ENCODE measurements around the gene DNAH8.
A peak's percentile ranks its signal among the peaks of the same experiment; 100 is the strongest.

Gene DNAH8

GRCh38 chr6:38738261-38738660 is 23.1 kb downstream of the DNAH8 start:
- no peak for TF ChIP-seq CTCF (IDR thresholded peaks at IDR 0.05; ENCODE audit: unreplicated experiment in 3 of 3)
- Mint-ChIP-seq H3K27me3 (ENCODE audit: low read depth) (peaks cover 4% of the 10 kb centered on the region), H3K4me3 (no peak overlapping the region), H3K4me1 (peaks cover 9% of the 10 kb centered on the region), H3K27ac (no peak overlapping the region), H3K9me3 (peaks cover 8% of the 10 kb centered on the region), H3K36me3 (ENCODE audit: low read depth) (no peaks in the 10 kb centered on the region)

- peak; percentile 26 to 46 (median 43) for TF ChIP-seq CTCF (IDR thresholded peaks at IDR 0.05; ENCODE audit: unreplicated experiment in 3 of 3)
- Mint-ChIP-seq H3K4me1 (peaks cover 9% of the 10 kb centered on the region), H3K27ac (no peak overlapping the region), H3K27me3 (ENCODE audit: low read depth) (peaks cover 4% of the 10 kb centered on the region), H3K36me3 (ENCODE audit: low read depth) (no peaks in the 10 kb centered on the region), H3K9me3 (peaks cover 6% of the 10 kb centered on the region), H3K4me3 (no peak overlapping the region)
Measured at GRCh38 chr6:38739532-38739931, 24.4 kb downstream of the DNAH8 start.

- H3K9me3 Mint-ChIP-seq = no peaks in the 10 kb centered on the region
- no peak overlapping the region for H3K4me3 Mint-ChIP-seq
- H3K4me1 Mint-ChIP-seq = no peaks in the 10 kb centered on the region
- no peak overlapping the region for H3K27ac Mint-ChIP-seq
- no peak for TF ChIP-seq CTCF (IDR thresholded peaks at IDR 0.05; ENCODE audit: unreplicated experiment in 3 of 3)
- H3K36me3 Mint-ChIP-seq (ENCODE audit: low read depth) = no peaks in the 10 kb centered on the region
- no peaks in the 10 kb centered on the region for H3K27me3 Mint-ChIP-seq (ENCODE audit: low read depth)
Measured at GRCh38 chr6:38749473-38749872, 34.4 kb downstream of the DNAH8 start.

GRCh38 chr6:38750968-38751615 is 36.0 kb downstream of the DNAH8 start:
- Mint-ChIP-seq H3K27ac (no peak overlapping the region), H3K27me3 (ENCODE audit: low read depth) (no peaks in the 10 kb centered on the region), H3K36me3 (ENCODE audit: low read depth) (no peaks in the 10 kb centered on the region), H3K4me3 (no peak overlapping the region), H3K9me3 (no peaks in the 10 kb centered on the region), H3K4me1 (no peaks in the 10 kb centered on the region)
- TF ChIP-seq CTCF (IDR thresholded peaks at IDR 0.05; ENCODE audit: unreplicated experiment in 3 of 3) = no peak

GRCh38 chr6:38753707-38754106 is 38.6 kb downstream of the DNAH8 start:
- Mint-ChIP-seq H3K4me3 (no peak overlapping the region), H3K36me3 (ENCODE audit: low read depth) (no peaks in the 10 kb centered on the region), H3K4me1 (no peaks in the 10 kb centered on the region), H3K27me3 (ENCODE audit: low read depth) (no peaks in the 10 kb centered on the region), H3K9me3 (no peaks in the 10 kb centered on the region), H3K27ac (no peak overlapping the region)
- TF ChIP-seq CTCF (IDR thresholded peaks at IDR 0.05; ENCODE audit: unreplicated experiment in 3 of 3) = no peak

GRCh38 chr6:38755207-38755606 is 40.1 kb downstream of the DNAH8 start:
- Mint-ChIP-seq H3K4me1 (no peaks in the 10 kb centered on the region), H3K9me3 (no peaks in the 10 kb centered on the region), H3K27me3 (ENCODE audit: low read depth) (no peaks in the 10 kb centered on the region), H3K27ac (no peak overlapping the region), H3K36me3 (ENCODE audit: low read depth) (no peaks in the 10 kb centered on the region), H3K4me3 (no peak overlapping the region)
- TF ChIP-seq CTCF (IDR thresholded peaks at IDR 0.05; ENCODE audit: unreplicated experiment in 3 of 3) = no peak
